ENCODE results near the gene SYNPO2. TPM values are rescaled to one million over a fixed set of nuclear protein-coding genes. Genes with fewer than 3 reads are reported as not detected.

Gene SYNPO2
- total and polyA plus RNA-seq, 2 of the 13 experiments (the other 11 are each of a cell fraction or from before 2014, with no cell fraction given), result not detected

- ChIA-PET POLR2A (no interaction called here), CTCF (ENCODE audit: low intra/inter-chr PET ratio, low total read pairs) (no interaction called here)
- WGBS (ENCODE audit: low lambda C conversion rate), result 52% methylated on average over 2 of the region's 2 CpGs
- Histone ChIP-seq H3K4me1 (ENCODE audit: insufficient read depth, low read length) (peaks cover 16% of the 10 kb centered on the region), H2AFZ (ENCODE audit: low read length) (no peak overlapping the region), H3K79me2 (ENCODE audit: insufficient read depth, low read length) (no peaks in the 10 kb centered on the region), H3K27me3 (ENCODE audit: control insufficient read depth in 1 of 2, insufficient read depth in 2 of 2, low read length in 2 of 2) (no peaks in the 10 kb centered on the region), H3K36me3 (replicated peaks in 1 of 2; ENCODE audit: control insufficient read depth in 1 of 2, insufficient read depth in 2 of 2, low read length in 2 of 2) (no peaks in the 10 kb centered on the region), H4K20me1 (ENCODE audit: insufficient read depth, low read length) (no peaks in the 10 kb centered on the region), H3K4me2 (ENCODE audit: low read depth, low read length) (no peak overlapping the region), H3K9me3 (ENCODE audit: low read length) (no peaks in the 10 kb centered on the region), H3K9ac (ENCODE audit: insufficient read depth, low read depth, low read length) (no peak overlapping the region), H3K4me3 (replicated peaks in 1 of 3; ENCODE audit: insufficient read depth in 1 of 3, low read depth in 2 of 3, low read length in 3 of 3) (no peak overlapping the region), H3K27ac (ENCODE audit: extremely low read length, insufficient read depth, low read length) (no peak overlapping the region)
- in situ Hi-C loops (cut with HindIII; ENCODE audit: extremely low pct_ligation_motif_present, low pct_unique_long_range_greater_than_20kb), result no loop called here
- ATAC-seq (no peak), FAIRE-seq (no peak), DNase-seq (ENCODE audit: low spot score) (no peak)
- TF ChIP-seq ZNF766 (CRISPR knock-in tag; IDR thresholded peaks at IDR 0.05; ENCODE audit: borderline replicate concordance) (no peak), SIN3A (IDR thresholded peaks at IDR 0.05; ENCODE audit: borderline replicate concordance, low read depth, low read length) (no peak), CEBPG (CRISPR knock-in tag; IDR thresholded peaks at IDR 0.05) (no peak), ZNF788 (CRISPR knock-in tag; IDR thresholded peaks at IDR 0.05; ENCODE audit: borderline replicate concordance) (no peak), ZNF670 (CRISPR knock-in tag; IDR thresholded peaks at IDR 0.05; ENCODE audit: borderline replicate concordance) (no peak), ZFYVE20 (CRISPR knock-in tag; IDR thresholded peaks at IDR 0.05; ENCODE audit: borderline replicate concordance, low read depth) (no peak), ZNF552 (CRISPR knock-in tag; IDR thresholded peaks at IDR 0.05; ENCODE audit: borderline replicate concordance) (no peak), ONECUT2 (CRISPR knock-in tag; IDR thresholded peaks at IDR 0.05) (no peak), BCL3 (CRISPR knock-in tag; IDR thresholded peaks at IDR 0.05) (no peak), NCOA2 (CRISPR knock-in tag; IDR thresholded peaks at IDR 0.05) (no peak), IKZF1 (IDR thresholded peaks at IDR 0.05) (no peak), CEBPZ (IDR thresholded peaks at IDR 0.05; ENCODE audit: low read length) (no peak)
- BruUV-seq (replicated peaks), result no TSS peak
- intact Hi-C loops (cut with micrococcal nuclease; ENCODE audit: unreplicated experiment), result no loop called here
These were observed 208.7 kb downstream of the SYNPO2 start for GRCh38 chr4:119097282-119097900.

Data from HepG2 (cell line).